WTC11 (cell line): ENCODE measurements around the gene ADAMTS12. TPM values are rescaled to one million over a fixed set of nuclear protein-coding genes. Genes with fewer than 3 reads are reported as not detected.

Experiments
- ATAC-seq: fragments of 200-7000 bp; cut with Tn5 transposase; 2 replicates; pipeline ENCODE4 v1.10.0; 2021; ENCODE audit warnings: mild to moderate bottlenecking, moderate library complexity
- CTCF ChIA-PET: fragments of 300-600 bp; sonication (Branson Sonifier 250); formaldehyde crosslinking; loops from one replicate; lab custom pipeline; 2021; ENCODE audit warnings: antibody characterized with exemption; lab: Charles Lee
- POLR2A ChIA-PET: fragments of 350-600 bp; sonication (Branson Sonifier 250); formaldehyde crosslinking; loops from one replicate; lab custom pipeline; 2021; ENCODE audit warnings: antibody characterized with exemption; lab: Charles Lee
- DNase-seq: peaks from one replicate; pipeline ENCODE4 v3.0.0; 2021; ENCODE audit warnings: low spot score
- H3K27ac Mint-ChIP-seq: 2 replicates; pipeline ENCODE4 v1.8.0; 2021; ENCODE audit warnings: mixed read lengths
- H3K27me3 Mint-ChIP-seq: 2 replicates; pipeline ENCODE4 v1.8.0; 2021; ENCODE audit warnings: low read depth, mild to moderate bottlenecking, moderate library complexity, mixed read lengths
- H3K36me3 Mint-ChIP-seq: 2 replicates; pipeline ENCODE4 v1.8.0; 2021; ENCODE audit warnings: mixed read lengths
- H3K4me1 Mint-ChIP-seq: 2 replicates; pipeline ENCODE4 v1.8.0; 2022; ENCODE audit warnings: mixed read lengths
- H3K4me3 Mint-ChIP-seq: 2 replicates; pipeline ENCODE4 v1.8.0; 2021; ENCODE audit warnings: mild to moderate bottlenecking, moderate library complexity, mixed read lengths
- H3K9me3 Mint-ChIP-seq: 2 replicates; pipeline ENCODE4 v1.8.0; 2021; ENCODE audit warnings: mixed read lengths
- ARID4B ChIP-seq: sonication (generic); formaldehyde crosslinking; IDR thresholded peaks from 2 replicates; pipeline ENCODE4 v1.8.0; 2023; ENCODE audit warnings: missing genetic modification reagents, mild to moderate bottlenecking, borderline replicate concordance
- EMX1 ChIP-seq: fragments of 250-450 bp; sonication (Bioruptor Pico); IDR thresholded peaks from 2 replicates; pipeline ENCODE4 v1.8.0; 2021; ENCODE audit warnings: mild to moderate bottlenecking
- ESRRA ChIP-seq: sonication (generic); formaldehyde crosslinking; IDR thresholded peaks from 2 replicates; pipeline ENCODE4 v1.8.1; 2022; ENCODE audit warnings: mild to moderate bottlenecking, missing genetic modification reagents, borderline replicate concordance
- ETV6 ChIP-seq: sonication (generic); formaldehyde crosslinking; IDR thresholded peaks from 2 replicates; pipeline ENCODE4 v1.8.1; 2022; ENCODE audit warnings: mild to moderate bottlenecking, missing genetic modification reagents
- GABPB1 ChIP-seq: sonication (generic); formaldehyde crosslinking; IDR thresholded peaks from 2 replicates; pipeline ENCODE4 v1.8.1; 2023; ENCODE audit warnings: mild to moderate bottlenecking, missing genetic modification reagents
- HMGA2 ChIP-seq: fragments of 250-450 bp; sonication (Bioruptor Pico); IDR thresholded peaks from 2 replicates; pipeline ENCODE4 v1.4.0; 2021; ENCODE audit warnings: mild to moderate bottlenecking, moderate library complexity
- MAX ChIP-seq: sonication (generic); formaldehyde crosslinking; IDR thresholded peaks from 2 replicates; pipeline ENCODE4 v1.8.0; 2022; ENCODE audit warnings: mild to moderate bottlenecking, missing genetic modification reagents
- NR2C2 ChIP-seq: sonication (generic); formaldehyde crosslinking; IDR thresholded peaks from 2 replicates; pipeline ENCODE4 v1.8.0; 2022; ENCODE audit warnings: mild to moderate bottlenecking, missing genetic modification reagents
- OVOL2 ChIP-seq: fragments of 250-450 bp; sonication (Bioruptor Pico); IDR thresholded peaks from 2 replicates; pipeline ENCODE4 v1.9.0; 2021; ENCODE audit warnings: mild to moderate bottlenecking, borderline replicate concordance
- SMAD3 ChIP-seq: sonication (generic); formaldehyde crosslinking; IDR thresholded peaks from 2 replicates; pipeline ENCODE4 v1.8.0; 2022; ENCODE audit warnings: missing genetic modification reagents, mild to moderate bottlenecking, borderline replicate concordance
- SP1 ChIP-seq: sonication (generic); formaldehyde crosslinking; conservative IDR thresholded peaks from 2 replicates; pipeline ENCODE4 v1.8.1; 2022; ENCODE audit warnings: missing genetic modification reagents
- TCF7 ChIP-seq: sonication (generic); formaldehyde crosslinking; IDR thresholded peaks from 2 replicates; pipeline ENCODE4 v1.8.0; 2022; ENCODE audit warnings: mild to moderate bottlenecking, low read depth, missing genetic modification reagents, moderate library complexity
- ZBTB21 ChIP-seq: sonication (generic); formaldehyde crosslinking; IDR thresholded peaks from 2 replicates; pipeline ENCODE4 v1.8.1; 2023; ENCODE audit warnings: mild to moderate bottlenecking, missing genetic modification reagents, borderline replicate concordance
- ZMAT4 ChIP-seq: fragments of 250-450 bp; sonication (Bioruptor Pico); IDR thresholded peaks from 2 replicates; pipeline ENCODE4 v1.9.0; 2021; ENCODE audit warnings: mild to moderate bottlenecking
- ZNF219 ChIP-seq: sonication (generic); formaldehyde crosslinking; IDR thresholded peaks from 2 replicates; pipeline ENCODE4 v1.8.0; 2023; ENCODE audit warnings: missing genetic modification reagents, mild to moderate bottlenecking, borderline replicate concordance
- ZNF396 ChIP-seq: fragments of 250-450 bp; sonication (Bioruptor Pico); IDR thresholded peaks from 2 replicates; pipeline ENCODE4 v1.8.0; 2021; ENCODE audit warnings: mild to moderate bottlenecking, moderate library complexity, borderline replicate concordance
- ZNF532 ChIP-seq: fragments of 250-450 bp; sonication (Bioruptor Pico); IDR thresholded peaks from 2 replicates; pipeline ENCODE4 v1.9.0; 2021; ENCODE audit warnings: mild to moderate bottlenecking, borderline replicate concordance
- total RNA-seq: library from RNA; stranded (reverse); gene quantifications from 3 replicates; pipeline ENCODE4 v1.2.3, GENCODE V29; 2021

ADAMTS12 gene
- total RNA-seq, 1 experiment from 2014 or later, result 13.5 TPM

GRCh38 chr5:33631786-33632185 is 260.0 kb downstream of the ADAMTS12 start (continued):
- TF ChIP-seq MAX (CRISPR knock-in tag), result no peak

GRCh38 chr5:33631139-33631538 is 260.7 kb downstream of the ADAMTS12 start:
- H3K4me1 Mint-ChIP-seq, result peaks cover 4% of the 10 kb centered on the region
- no peak overlapping the region for H3K27ac Mint-ChIP-seq
- H3K4me3 Mint-ChIP-seq, result no peak overlapping the region
- POLR2A ChIA-PET, result no interaction called here
- CTCF ChIA-PET, result interaction anchor here (1.1 kb wide), 2 partner anchors 42 to 142 kb away, joined by 3 to 5 read pairs; no protein-coding TSS in a partner anchor
- TF ChIP-seq SMAD3 (CRISPR knock-in tag) (no peak), ZNF396 (CRISPR knock-in tag) (no peak), ARID4B (CRISPR knock-in tag) (no peak), ZBTB21 (no peak), HMGA2 (CRISPR knock-in tag) (no peak), OVOL2 (no peak), GABPB1 (CRISPR knock-in tag) (no peak), EMX1 (CRISPR knock-in tag) (no peak), ESRRA (no peak), NR2C2 (CRISPR knock-in tag) (no peak), ZMAT4 (CRISPR knock-in tag) (no peak), ETV6 (CRISPR knock-in tag) (no peak), SP1 (CRISPR knock-in tag) (no peak), ZNF532 (no peak)
- ATAC-seq (peak; percentile 52; the same call in 1 of the 2 replicates), DNase-seq (no peak)
- H3K9me3 Mint-ChIP-seq, result no peaks in the 10 kb centered on the region
- H3K27me3 Mint-ChIP-seq, result no peaks in the 10 kb centered on the region
- H3K36me3 Mint-ChIP-seq, result no peaks in the 10 kb centered on the region

GRCh38 chr5:33629999-33630398 is 261.8 kb downstream of the ADAMTS12 start:
- DNase-seq, result no peak
- Mint-ChIP-seq H3K36me3 (no peaks in the 10 kb centered on the region), H3K4me3 (no peak overlapping the region), H3K4me1 (peaks cover 4% of the 10 kb centered on the region), H3K27ac (no peak overlapping the region), H3K27me3 (no peaks in the 10 kb centered on the region), H3K9me3 (no peaks in the 10 kb centered on the region)
- TF ChIP-seq ZNF219 (CRISPR knock-in tag) (no peak), TCF7 (CRISPR knock-in tag) (no peak), GABPB1 (CRISPR knock-in tag) (no peak), ZNF396 (CRISPR knock-in tag) (no peak)
- CTCF ChIA-PET, result no interaction called here
- ATAC-seq, result no peak
- POLR2A ChIA-PET, result no interaction called here
